ENCODE results near the gene ZNF682. TPM values are rescaled to one million over a fixed set of nuclear protein-coding genes. Genes with fewer than 3 reads are reported as not detected.
A peak's percentile ranks its signal among the peaks of the same experiment; 100 is the strongest.

ZNF682 gene
- total and polyA plus RNA-seq, 2 of the 8 experiments (the other 6 are each of a cell fraction or from before 2014, with no cell fraction given): 4.3 to 27.5 TPM

DNA sequence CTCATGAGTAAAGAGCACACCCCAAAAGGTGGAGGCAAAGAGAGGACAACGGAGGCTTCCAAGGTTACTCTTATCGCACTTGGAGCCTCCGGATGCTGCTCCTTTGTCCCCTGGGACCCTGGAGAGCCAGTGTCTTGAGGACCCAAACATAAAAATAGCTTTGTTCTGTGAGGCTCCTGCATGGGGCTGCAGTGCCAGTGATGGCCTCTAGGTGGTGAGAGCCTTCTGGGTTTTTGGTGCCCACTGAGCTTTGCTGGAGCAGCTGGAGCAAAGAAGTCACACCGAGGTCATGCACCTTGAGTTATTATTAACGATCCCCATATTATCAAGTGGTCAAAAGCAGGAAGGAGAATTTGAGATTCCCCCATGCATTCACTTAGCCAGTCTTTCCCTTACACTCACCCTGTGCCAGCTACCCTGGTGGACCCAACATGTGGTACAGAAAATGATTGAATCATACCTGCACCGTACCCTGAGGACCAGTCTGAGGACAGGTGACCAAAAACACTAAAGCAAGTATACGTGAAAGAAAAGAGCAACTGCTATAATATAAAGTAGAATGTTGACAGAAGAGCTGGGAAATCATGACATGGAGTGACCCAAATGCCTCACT is 41.5 kb downstream of the ZNF682 start:
- POLR2A ChIA-PET (ENCODE audit: partially characterized antibody): interaction anchor here (0.9 to 2.4 kb wide), 14 partner anchors 9 to 181 kb away, joined by 3 to 13 read pairs (median 6); partner anchors contain the start of genes ZNF486, ZNF682 and ZNF93
- Histone ChIP-seq H3K56ac (replicated peaks; ENCODE audit: insufficient read length, low read depth, low read length) (no peak overlapping the region), H2BK15ac (ENCODE audit: low read length) (no peak overlapping the region), H3K4me3 (ENCODE audit: extremely low read depth in 1 of 4, insufficient read depth in 2 of 4, low read depth in 3 of 4, low read length in 4 of 4) (no peak overlapping the region), H4K20me1 (replicated peaks in 1 of 2; ENCODE audit: control insufficient read depth in 1 of 2, insufficient read depth in 2 of 2, low read length in 2 of 2) (no peaks in the 10 kb centered on the region), H4K8ac (ENCODE audit: extremely low read depth, insufficient read depth, low read length) (no peak overlapping the region), H2AK5ac (ENCODE audit: low read depth, low read length) (no peak overlapping the region), H4K5ac (ENCODE audit: insufficient read length, low read depth, low read length) (no peak overlapping the region), H3K27me3 (replicated peaks in 1 of 4; ENCODE audit: control insufficient read depth in 3 of 4, extremely low read depth in 1 of 4, insufficient read depth in 3 of 4, low read length in 3 of 4) (no peaks in the 10 kb centered on the region), H3K9me3 (ENCODE audit: insufficient read depth in 2 of 2, low read depth in 1 of 2, low read length in 1 of 2) (peaks cover 0 to 6% of the 10 kb centered on the region in 2 experiments; a peak in 1 of 4 replicates), H3K23me2 (ENCODE audit: low read depth, low read length) (no peaks in the 10 kb centered on the region), H3K79me2 (ENCODE audit: control insufficient read depth in 1 of 2, insufficient read depth in 2 of 2, low read length in 2 of 2) (no peaks in the 10 kb centered on the region), H3K4ac (replicated peaks; ENCODE audit: insufficient read length, low read depth, low read length) (no peak overlapping the region), H2BK20ac (ENCODE audit: low read length) (no peak overlapping the region), H4K91ac (replicated peaks; ENCODE audit: insufficient read length, low read length) (no peak overlapping the region), H3K27ac (ENCODE audit: low read depth, low read length) (no peak overlapping the region), H3K4me1 (replicated peaks in 1 of 4; ENCODE audit: control insufficient read depth in 3 of 4, insufficient read depth in 4 of 4, low read length in 3 of 4) (no peaks in the 10 kb centered on the region), H2BK120ac (replicated peaks; ENCODE audit: low read depth, low read length) (no peak overlapping the region), H2BK12ac (ENCODE audit: low read depth, low read length) (no peak overlapping the region), H3K14ac (ENCODE audit: insufficient read length) (no peak overlapping the region), H3K4me2 (ENCODE audit: insufficient read depth in 1 of 2, low read depth in 2 of 2, low read length in 2 of 2) (no peak overlapping the region), H3K79me1 (ENCODE audit: low read depth, low read length) (no peaks in the 10 kb centered on the region), H3K18ac (ENCODE audit: extremely low read depth, low read length) (no peak overlapping the region; the same call in 1 of the 2 replicates), H3K9ac (replicated peaks in 1 of 4; ENCODE audit: extremely low read depth in 1 of 4, low read depth in 3 of 4, low read length in 3 of 4) (no peak overlapping the region), H2AFZ (ENCODE audit: low read length) (no peak overlapping the region), H3K36me3 (ENCODE audit: control insufficient read depth in 2 of 4, insufficient read depth in 4 of 4, low read length in 3 of 4) (0 out of 8 replicates have a peak, but pooled peaks cover 0 to 6% (median 0%) of the 10 kb centered on the region in 4 experiments), H2BK5ac (ENCODE audit: low read depth, low read length) (no peak overlapping the region), H3K23ac (ENCODE audit: insufficient read length) (no peak overlapping the region)
- CTCF ChIA-PET (ENCODE audit: partially characterized antibody): interaction anchor here (0.5 to 4.0 kb wide), 56 partner anchors 9 to 1205 kb away, joined by 3 to 28 read pairs (median 4); partner anchors contain the start of genes ZNF486, ZNF682 and ZNF90
- WGBS, 2 experiments (ENCODE audit: extremely low coverage in 1 of 2, insufficient coverage in 1 of 2, insufficient read length in 1 of 2, insufficient replicate concordance in 2 of 2, low coverage in 1 of 2, low lambda C conversion rate in 2 of 2, missing lambda C conversion rate in 1 of 2): 82% methylated on average over 7 of the region's 7 CpGs; no CpG with 5 or more reads in 1 of the 2 experiments
- DNase-seq (ENCODE audit: low read depth in 1 of 2, low spot score in 2 of 2) (peak; percentile 47 to 90), FAIRE-seq (peak; percentile 90)
- TF ChIP-seq, protein P1, sequence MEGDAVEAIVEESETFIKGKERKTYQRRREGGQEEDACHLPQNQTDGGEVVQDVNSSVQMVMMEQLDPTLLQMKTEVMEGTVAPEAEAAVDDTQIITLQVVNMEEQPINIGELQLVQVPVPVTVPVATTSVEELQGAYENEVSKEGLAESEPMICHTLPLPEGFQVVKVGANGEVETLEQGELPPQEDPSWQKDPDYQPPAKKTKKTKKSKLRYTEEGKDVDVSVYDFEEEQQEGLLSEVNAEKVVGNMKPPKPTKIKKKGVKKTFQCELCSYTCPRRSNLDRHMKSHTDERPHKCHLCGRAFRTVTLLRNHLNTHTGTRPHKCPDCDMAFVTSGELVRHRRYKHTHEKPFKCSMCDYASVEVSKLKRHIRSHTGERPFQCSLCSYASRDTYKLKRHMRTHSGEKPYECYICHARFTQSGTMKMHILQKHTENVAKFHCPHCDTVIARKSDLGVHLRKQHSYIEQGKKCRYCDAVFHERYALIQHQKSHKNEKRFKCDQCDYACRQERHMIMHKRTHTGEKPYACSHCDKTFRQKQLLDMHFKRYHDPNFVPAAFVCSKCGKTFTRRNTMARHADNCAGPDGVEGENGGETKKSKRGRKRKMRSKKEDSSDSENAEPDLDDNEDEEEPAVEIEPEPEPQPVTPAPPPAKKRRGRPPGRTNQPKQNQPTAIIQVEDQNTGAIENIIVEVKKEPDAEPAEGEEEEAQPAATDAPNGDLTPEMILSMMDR (IDR thresholded peaks at IDR 0.05; ENCODE audit: control extremely low read depth in 1 of 3, insufficient read depth in 1 of 3, low read depth in 1 of 3, low read length in 3 of 3): peak; percentile 72 to 94 (median 90)
- TF ChIP-seq CHD1 (IDR thresholded peaks at IDR 0.05; ENCODE audit: low read depth, low read length): no peak
- no peak for TF ChIP-seq HDAC2 (IDR thresholded peaks at IDR 0.05; ENCODE audit: borderline replicate concordance in 1 of 2, low read depth in 2 of 2, low read length in 2 of 2)
- peak; percentile 87 to 88 for TF ChIP-seq RAD21 (IDR thresholded peaks at IDR 0.05 in 1 of 2, conservative IDR thresholded peaks at IDR 0.05 in 1 of 2; ENCODE audit: low read depth in 2 of 2, low read length in 2 of 2)
